ENCODE results near the gene CACNG6. TPM values are rescaled to one million over a fixed set of nuclear protein-coding genes. Genes with fewer than 3 reads are reported as not detected.
"Not testable (repeated sequence)": the region's sequence is repeated elsewhere in the genome, so short reads cannot be mapped to it uniquely, and the experiment has no call there.

CACNG6 gene, protein sequence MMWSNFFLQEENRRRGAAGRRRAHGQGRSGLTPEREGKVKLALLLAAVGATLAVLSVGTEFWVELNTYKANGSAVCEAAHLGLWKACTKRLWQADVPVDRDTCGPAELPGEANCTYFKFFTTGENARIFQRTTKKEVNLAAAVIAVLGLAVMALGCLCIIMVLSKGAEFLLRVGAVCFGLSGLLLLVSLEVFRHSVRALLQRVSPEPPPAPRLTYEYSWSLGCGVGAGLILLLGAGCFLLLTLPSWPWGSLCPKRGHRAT
- not detected for total RNA-seq

DNA sequence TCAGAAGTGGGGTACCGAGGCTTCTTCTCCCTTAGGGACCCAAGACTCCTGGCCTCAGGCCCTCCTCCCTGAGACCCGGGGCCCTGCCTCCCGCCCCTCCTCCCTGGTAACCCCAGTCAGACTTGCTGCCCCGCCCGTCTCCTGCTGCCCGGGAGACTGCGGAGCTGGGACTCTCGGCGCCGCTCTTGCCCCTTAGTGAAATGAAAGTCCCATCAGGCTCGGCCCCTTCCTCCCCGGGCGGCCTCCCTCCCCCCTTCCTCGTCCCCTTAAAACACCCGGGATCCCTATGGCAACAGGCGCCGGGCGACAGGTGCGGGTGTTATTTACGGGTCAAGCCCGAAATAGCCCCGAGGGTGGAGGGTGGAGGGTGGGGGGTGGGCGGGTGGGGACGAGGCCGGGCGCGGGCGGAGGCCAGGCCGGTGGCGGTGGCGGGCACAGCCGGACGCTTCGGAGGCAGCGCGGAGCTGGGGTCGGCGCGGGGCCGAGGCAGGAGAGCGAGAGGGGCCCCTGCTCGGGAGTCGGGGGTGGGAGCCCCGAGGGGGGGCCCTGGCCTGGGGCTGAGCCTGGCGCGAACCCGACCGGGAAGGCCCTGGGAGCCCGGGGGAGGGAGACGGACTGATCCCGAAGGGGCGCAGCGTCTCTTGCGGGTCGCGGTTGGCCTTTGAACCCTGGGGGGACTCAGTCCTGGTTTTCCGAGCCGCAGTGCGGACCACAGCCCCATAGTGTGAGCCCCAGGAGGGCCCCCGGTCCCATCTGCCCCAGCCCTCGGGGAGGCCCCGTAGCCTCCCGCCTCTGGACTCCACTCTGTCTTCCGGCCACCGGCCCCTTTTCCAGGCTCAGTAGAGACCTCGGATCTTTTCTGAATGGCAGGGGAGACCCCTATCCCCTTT is at the start of gene CACNG6:
TSS of gene CACNG6 (plus strand) at position 414 of the 890 bp plus-strand sequence. CDS start 1,241 bp downstream, outside the sequence.
- POLR2A ChIA-PET, result no interaction called here
- peaks cover 39% of the 10 kb centered on the region for H3K27me3 Mint-ChIP-seq
- CTCF ChIA-PET, result no interaction called here
- H3K9me3 Mint-ChIP-seq, result no peaks in the 10 kb centered on the region
- no peaks in the 10 kb centered on the region for H3K36me3 Mint-ChIP-seq (ENCODE audit: low read depth)
- DNase-seq, result no peak
- no peaks in the 10 kb centered on the region for H3K4me1 Mint-ChIP-seq
- no peak within 1 kb of the TSS for H3K4me3 Mint-ChIP-seq
- H3K27ac Mint-ChIP-seq, result no peak within 1 kb of the TSS

DNA sequence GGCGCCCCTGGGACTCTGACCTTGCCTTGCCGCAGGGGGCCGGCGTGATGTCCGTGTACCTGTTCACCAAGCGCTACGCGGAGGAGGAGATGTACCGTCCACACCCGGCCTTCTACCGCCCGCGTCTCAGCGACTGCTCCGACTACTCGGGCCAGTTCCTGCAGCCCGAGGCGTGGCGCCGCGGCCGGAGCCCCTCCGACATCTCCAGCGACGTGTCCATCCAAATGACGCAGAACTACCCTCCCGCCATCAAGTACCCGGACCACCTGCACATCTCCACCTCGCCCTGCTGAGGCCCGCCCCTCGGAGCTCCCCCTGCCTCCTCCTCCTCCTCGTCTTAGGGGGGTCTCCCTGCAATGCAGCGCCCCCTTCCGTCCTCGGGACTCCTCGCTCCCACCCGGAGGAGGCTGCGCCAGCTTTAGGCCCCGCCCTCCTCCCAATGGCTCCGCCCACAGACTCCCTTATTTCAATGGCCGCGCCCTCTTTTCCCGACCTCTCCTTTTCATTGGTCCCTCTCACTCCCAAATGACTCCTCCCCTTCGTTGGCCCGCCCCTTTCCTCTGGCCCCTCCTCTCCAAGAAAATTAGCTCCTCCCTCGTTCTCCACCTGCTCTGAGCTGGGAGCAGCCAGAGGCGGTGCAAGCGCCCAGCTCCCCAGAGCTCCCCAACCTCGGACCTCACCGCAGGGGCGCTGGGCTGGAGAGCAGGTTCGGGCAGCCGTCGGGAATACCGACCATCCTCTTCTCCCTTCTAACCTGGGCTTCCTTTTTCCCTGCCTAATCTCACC is 49.2 kb upstream of the CACNG6 start:
- Mint-ChIP-seq H3K27ac (no peak overlapping the region), H3K4me1 (no peaks in the 10 kb centered on the region), H3K36me3 (ENCODE audit: low read depth) (no peaks in the 10 kb centered on the region), H3K4me3 (no peak overlapping the region), H3K27me3 (peaks cover 27% of the 10 kb centered on the region), H3K9me3 (no peaks in the 10 kb centered on the region)
- ChIA-PET POLR2A (no interaction called here), CTCF (interaction anchor here (0.6 kb wide), 1 partner anchor 1790 kb away, joined by 3 read pairs; no protein-coding TSS in a partner anchor)
- DNase-seq, result no peak

DNA sequence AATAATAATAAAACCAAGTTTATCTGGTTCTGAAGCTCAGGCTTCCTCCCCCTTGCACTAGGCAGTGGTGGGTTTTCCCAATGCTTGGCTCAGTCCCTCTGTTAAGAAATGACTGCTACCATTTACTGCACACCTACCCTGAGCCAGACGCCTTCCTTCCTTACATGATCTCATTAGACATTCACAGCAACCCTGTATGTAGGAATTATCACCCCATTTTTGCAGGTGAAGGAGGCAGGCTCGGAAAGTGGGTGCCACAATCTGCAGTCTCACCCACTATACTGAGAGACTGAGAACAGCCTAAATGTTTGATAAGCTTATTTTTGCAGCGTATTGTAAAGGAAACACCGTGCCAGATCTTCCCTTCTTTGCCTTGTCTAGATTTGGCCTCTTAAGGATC is 47.0 kb upstream of the CACNG6 start:
- H3K36me3 Mint-ChIP-seq (ENCODE audit: low read depth), result no peaks in the 10 kb centered on the region
- POLR2A ChIA-PET, result no interaction called here
- CTCF ChIA-PET, result no interaction called here

DNA sequence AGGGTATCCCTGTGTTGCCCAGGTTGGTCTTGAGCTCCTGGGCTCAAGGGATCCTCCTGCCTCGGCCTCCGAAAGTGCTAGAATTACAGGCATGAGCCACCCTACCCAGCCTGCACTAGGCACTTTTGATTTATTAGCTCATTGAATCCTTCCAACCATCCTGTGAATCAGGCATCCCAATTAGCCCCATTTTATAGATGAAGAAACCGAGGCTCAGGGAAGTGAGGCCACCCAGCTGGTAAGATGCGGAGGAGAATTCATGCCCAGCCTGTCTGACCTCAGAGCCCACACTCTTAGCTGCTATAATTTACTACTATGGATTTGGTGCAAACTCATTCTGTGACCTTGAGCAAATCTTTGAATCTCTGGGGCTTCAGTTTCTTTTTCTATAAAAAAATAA is 46.5 kb upstream of the CACNG6 start:
- H3K36me3 Mint-ChIP-seq (ENCODE audit: low read depth), result no peaks in the 10 kb centered on the region
- no peak overlapping the region for H3K27ac Mint-ChIP-seq
- no peak overlapping the region for H3K4me3 Mint-ChIP-seq
- ChIA-PET CTCF (interaction anchor here (0.6 kb wide), 1 partner anchor 1110 kb away, joined by 3 read pairs; no protein-coding TSS in a partner anchor), POLR2A (no interaction called here)
- peaks cover 27% of the 10 kb centered on the region for H3K27me3 Mint-ChIP-seq
- no peaks in the 10 kb centered on the region for H3K4me1 Mint-ChIP-seq
- H3K9me3 Mint-ChIP-seq, result no peaks in the 10 kb centered on the region
- no peak for DNase-seq

More for the DNA sequence above, 47.0 kb upstream of the CACNG6 start:
- no peak for DNase-seq
- H3K4me1 Mint-ChIP-seq, result no peaks in the 10 kb centered on the region
- H3K4me3 Mint-ChIP-seq, result no peak overlapping the region
- no peaks in the 10 kb centered on the region for H3K9me3 Mint-ChIP-seq
- peaks cover 27% of the 10 kb centered on the region for H3K27me3 Mint-ChIP-seq
- no peak overlapping the region for H3K27ac Mint-ChIP-seq

DNA sequence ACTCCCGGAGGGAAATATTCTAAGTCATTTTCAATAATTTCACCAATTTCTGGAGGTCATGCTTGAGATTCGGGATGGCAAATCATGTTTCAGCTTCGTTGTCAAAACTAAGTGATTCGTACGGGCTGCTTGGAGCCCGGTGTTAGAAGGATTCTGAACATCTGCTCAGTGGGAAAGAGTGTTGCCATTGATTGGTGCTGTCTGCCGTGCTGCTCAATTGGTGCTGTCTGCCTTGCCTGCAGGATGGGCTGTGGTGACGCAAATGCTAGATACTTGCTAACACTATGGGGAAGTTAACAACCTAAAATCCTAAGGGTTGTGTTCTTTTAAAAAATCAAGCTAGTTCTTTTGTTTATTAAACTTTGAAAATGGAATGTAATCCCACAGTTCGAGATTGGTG is 46.0 kb upstream of the CACNG6 start:
- Mint-ChIP-seq H3K27me3 (peaks cover 27% of the 10 kb centered on the region), H3K36me3 (ENCODE audit: low read depth) (no peaks in the 10 kb centered on the region), H3K9me3 (no peaks in the 10 kb centered on the region), H3K4me1 (no peaks in the 10 kb centered on the region), H3K27ac (no peak overlapping the region), H3K4me3 (no peak overlapping the region)
- no peak for DNase-seq
- ChIA-PET POLR2A (no interaction called here), CTCF (interaction anchor here (0.6 kb wide), 1 partner anchor 1109 kb away, joined by 3 read pairs; no protein-coding TSS in a partner anchor)

DNA sequence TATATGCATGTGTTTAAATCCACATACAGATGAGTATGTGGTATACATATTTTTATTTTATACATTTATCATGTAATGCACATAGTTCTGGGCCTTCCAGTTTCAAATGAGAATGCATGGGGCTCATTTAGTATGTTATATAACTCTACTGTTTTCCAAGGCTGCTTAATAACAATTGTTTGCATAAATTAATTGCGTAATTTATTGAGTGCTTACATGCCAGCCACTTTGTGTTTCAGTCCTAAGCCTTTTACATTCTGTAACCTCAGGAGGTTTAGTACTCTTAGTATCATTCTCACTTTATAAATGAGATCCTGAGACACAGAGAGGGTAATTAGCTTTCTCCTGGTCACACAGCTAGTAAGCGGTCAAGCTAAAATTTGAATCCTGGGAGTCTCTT is 45.4 kb upstream of the CACNG6 start:
- no peaks in the 10 kb centered on the region for H3K9me3 Mint-ChIP-seq
- CTCF ChIA-PET, result no interaction called here
- POLR2A ChIA-PET, result no interaction called here

DNA sequence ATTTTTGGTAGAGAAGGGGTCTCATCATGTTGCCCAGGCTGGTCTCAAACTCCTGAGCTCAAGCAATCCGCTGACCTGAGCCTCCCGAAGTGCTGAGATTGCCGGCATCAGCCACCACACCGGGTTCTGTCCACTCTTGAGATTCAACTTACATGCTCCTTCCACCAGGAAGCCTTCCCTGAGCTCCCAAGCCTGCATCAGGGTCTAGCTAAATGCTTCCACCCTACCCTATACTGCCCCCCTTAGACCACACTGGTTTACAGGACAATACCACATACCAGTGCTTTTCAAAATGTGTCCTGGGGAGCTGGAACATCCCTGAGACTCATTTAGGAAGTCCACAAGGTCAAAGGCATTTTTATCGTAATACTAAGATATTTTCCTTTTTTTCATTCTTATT is 43.8 kb upstream of the CACNG6 start:
- CTCF ChIA-PET, result interaction anchor here (0.7 kb wide), 1 partner anchor 1716 kb away, joined by 3 read pairs; no protein-coding TSS in a partner anchor
- H3K9me3 Mint-ChIP-seq, result no peaks in the 10 kb centered on the region
- POLR2A ChIA-PET, result no interaction called here
- no peak for DNase-seq
- no peaks in the 10 kb centered on the region for H3K36me3 Mint-ChIP-seq (ENCODE audit: low read depth)
- H3K27me3 Mint-ChIP-seq, result peaks cover 14% of the 10 kb centered on the region
- no peak overlapping the region for H3K27ac Mint-ChIP-seq
- no peak overlapping the region for H3K4me3 Mint-ChIP-seq
- H3K4me1 Mint-ChIP-seq, result no peaks in the 10 kb centered on the region

More for the DNA sequence above, 45.4 kb upstream of the CACNG6 start:
- Mint-ChIP-seq H3K27me3 (peaks cover 27% of the 10 kb centered on the region), H3K4me1 (no peaks in the 10 kb centered on the region), H3K4me3 (no peak overlapping the region), H3K27ac (no peak overlapping the region), H3K36me3 (ENCODE audit: low read depth) (no peaks in the 10 kb centered on the region)
- no peak for DNase-seq

DNA sequence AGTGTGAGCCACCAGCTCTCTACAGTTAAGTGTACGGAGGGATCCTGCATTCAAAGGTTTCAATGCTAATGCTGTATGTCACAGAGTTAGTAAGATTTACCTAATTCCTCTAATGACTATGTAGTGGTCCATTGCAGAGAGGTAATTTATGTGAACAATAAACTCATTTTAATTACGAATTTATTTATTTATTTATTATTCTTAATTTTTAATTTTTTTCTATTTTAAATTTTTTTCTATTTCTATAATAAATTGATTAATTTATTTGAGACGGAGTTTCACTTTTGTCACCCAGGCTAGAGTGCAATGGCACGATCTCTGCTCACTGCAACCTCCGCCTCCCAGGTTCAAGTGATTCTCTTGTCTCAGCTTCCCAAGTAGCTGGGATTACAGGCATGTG is 42.8 kb upstream of the CACNG6 start:
- H3K4me1 Mint-ChIP-seq; CTCF ChIA-PET; H3K27ac Mint-ChIP-seq; POLR2A ChIA-PET; H3K36me3 Mint-ChIP-seq (ENCODE audit: low read depth); H3K4me3 Mint-ChIP-seq; DNase-seq; H3K27me3 Mint-ChIP-seq; H3K9me3 Mint-ChIP-seq: not testable (repeated sequence)

DNA sequence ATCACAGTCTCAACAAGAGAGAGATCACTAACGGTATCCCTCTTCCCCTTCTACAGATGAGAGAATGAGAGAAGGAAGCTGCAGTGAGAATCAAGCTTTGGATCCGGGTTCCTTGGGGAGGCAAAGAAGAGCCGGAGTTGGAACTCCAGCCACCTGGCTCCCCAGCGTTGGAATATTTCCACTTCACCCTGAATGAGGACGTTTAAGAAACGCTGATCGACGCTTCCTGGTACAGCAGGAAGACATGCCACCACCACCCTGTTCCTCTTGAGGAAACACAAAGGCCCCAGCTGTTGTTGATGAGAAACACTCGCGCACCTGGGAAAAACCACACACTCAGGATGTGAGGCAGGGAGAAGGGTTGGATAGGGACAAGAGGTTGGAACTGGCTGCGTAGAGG is 40.0 kb upstream of the CACNG6 start:
- CTCF ChIA-PET, result interaction anchor here (1.4 to 2.0 kb wide), 2 partner anchors 8 to 158 kb away, joined by 3 to 5 read pairs; no protein-coding TSS in a partner anchor
- Mint-ChIP-seq H3K36me3 (ENCODE audit: low read depth) (no peaks in the 10 kb centered on the region), H3K9me3 (no peaks in the 10 kb centered on the region), H3K27me3 (no peaks in the 10 kb centered on the region), H3K4me1 (no peaks in the 10 kb centered on the region), H3K4me3 (no peak overlapping the region), H3K27ac (no peak overlapping the region)
- POLR2A ChIA-PET, result no interaction called here
- DNase-seq, result no peak

DNA sequence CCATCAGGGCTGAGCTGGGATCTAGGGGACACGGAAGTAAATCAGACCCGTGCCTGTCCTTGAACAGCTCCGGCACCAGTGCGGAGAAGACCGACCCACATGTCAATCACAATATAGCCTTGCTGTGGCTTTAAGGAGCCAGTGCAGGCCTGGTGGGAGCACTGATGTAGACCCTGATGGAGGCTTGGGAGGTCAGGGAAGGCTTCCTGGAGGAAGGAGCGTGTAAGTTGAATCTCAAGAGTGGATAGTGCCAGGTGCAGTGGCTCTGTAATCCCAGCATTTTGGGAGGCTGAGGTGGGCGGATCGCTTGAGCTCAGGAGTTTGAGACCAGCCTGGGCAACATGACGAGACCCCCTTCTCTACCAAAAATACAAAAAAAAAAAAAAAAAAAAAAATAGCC is 39.5 kb upstream of the CACNG6 start:
- Mint-ChIP-seq H3K36me3 (ENCODE audit: low read depth) (no peaks in the 10 kb centered on the region), H3K27me3 (peaks cover 4% of the 10 kb centered on the region), H3K4me1 (no peaks in the 10 kb centered on the region), H3K4me3 (no peak overlapping the region), H3K27ac (no peak overlapping the region), H3K9me3 (no peaks in the 10 kb centered on the region)
- DNase-seq, result no peak
- CTCF ChIA-PET, result interaction anchor here (1.4 kb wide), 1 partner anchor 8 kb away, joined by 3 read pairs; no protein-coding TSS in a partner anchor
- POLR2A ChIA-PET, result no interaction called here

DNA sequence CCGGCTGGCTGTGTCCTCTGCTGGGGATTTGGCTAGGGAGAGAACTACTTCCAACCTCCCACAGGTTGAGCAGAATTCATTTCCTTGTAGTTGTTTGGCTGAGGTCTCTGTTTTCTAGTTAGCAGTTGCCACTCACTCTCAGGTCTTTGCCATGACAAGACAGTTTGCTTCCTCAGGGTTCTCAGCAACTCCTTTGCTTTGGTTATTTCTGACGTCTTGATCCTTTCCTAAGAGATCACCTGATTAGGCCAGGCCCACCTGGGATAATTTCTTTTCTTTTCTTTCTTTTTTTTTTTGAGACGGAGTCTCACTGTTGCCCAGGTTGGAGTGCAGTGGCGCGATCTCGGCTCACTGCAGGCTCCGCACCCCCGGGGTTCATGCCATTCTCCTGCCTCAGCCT is 38.1 kb upstream of the CACNG6 start:
- CTCF ChIA-PET, result no interaction called here
- Mint-ChIP-seq H3K9me3 (no peaks in the 10 kb centered on the region), H3K36me3 (ENCODE audit: low read depth) (peaks cover 3% of the 10 kb centered on the region), H3K4me3 (no peak overlapping the region), H3K27ac (no peak overlapping the region), H3K27me3 (peaks cover 15% of the 10 kb centered on the region), H3K4me1 (peaks cover 3% of the 10 kb centered on the region)
- no peak for DNase-seq
- POLR2A ChIA-PET, result no interaction called here

DNA sequence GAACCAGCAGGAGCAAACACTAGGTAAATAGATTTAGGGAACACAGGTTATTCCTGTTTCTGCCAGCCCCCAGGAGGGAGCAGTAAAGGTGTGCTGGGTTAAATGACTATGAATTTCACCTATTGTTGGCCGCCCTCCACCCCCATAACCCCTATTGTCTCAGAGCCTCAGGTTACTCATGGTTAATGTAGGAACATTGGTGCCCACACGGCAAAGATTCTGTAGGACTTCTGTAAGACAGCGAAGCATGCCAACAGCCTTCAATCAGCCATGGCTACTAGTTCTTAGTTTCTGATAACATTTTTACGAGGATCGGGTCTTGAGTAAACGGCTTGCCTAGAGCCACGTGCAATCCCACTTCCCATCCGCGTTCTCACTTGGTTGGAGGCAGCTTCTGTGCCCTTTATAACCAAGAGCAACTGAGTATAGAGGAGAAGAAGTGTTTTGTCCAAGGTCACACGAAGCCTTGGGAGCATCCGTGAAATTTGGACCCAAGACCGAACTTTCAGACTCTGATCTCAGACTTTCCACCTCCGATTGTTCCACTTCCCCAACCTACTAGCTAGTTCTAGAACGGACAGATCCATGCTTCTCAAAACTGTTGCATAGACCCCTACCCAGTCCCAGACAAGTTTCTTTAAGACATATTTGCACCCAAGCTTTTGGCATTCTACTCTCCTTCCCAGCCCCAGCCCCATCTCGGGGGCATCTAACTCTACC is 33.8 kb upstream of the CACNG6 start:
- Mint-ChIP-seq H3K9me3 (no peaks in the 10 kb centered on the region), H3K27me3 (peaks cover 46% of the 10 kb centered on the region), H3K27ac (no peak overlapping the region), H3K36me3 (ENCODE audit: low read depth) (peaks cover 3% of the 10 kb centered on the region), H3K4me3 (no peak overlapping the region), H3K4me1 (peaks cover 4% of the 10 kb centered on the region)
- ChIA-PET CTCF (no interaction called here), POLR2A (no interaction called here)
- DNase-seq, result no peak

All from activated CD4-positive, alpha-beta T cell treated with anti-CD3 and anti-CD28 coated beads, Interleukin-2, amount 10 ng/mL, durations not matched to agents 7 days and 5 days (primary cell).